ENCODE results near the gene STARD4. TPM values are rescaled to one million over a fixed set of nuclear protein-coding genes. Genes with fewer than 3 reads are reported as not detected.

STARD4 gene
- total and polyA plus RNA-seq, 9 of the 15 experiments (the other 6 are each of a cell fraction or from before 2014, with no cell fraction given) = 28.4 to 88.0 (median 34.0) TPM

GRCh38 chr5:111461255-111461671, 51.1 kb downstream of the STARD4 start:
- intact Hi-C loops (cut with micrococcal nuclease) (loop anchor here (5.0 kb wide), 1 partner anchor 304 kb away; no protein-coding TSS in a partner anchor), in situ Hi-C loops (cut with MboI) (no loop called here)
- Histone ChIP-seq H3K4me1 (replicated peaks in 1 of 2; ENCODE audit: control insufficient read depth in 2 of 2, insufficient read depth in 2 of 2, low read length in 2 of 2) (no peaks in the 10 kb centered on the region), H3K9ac (ENCODE audit: insufficient read depth in 1 of 2, low read depth in 2 of 2, low read length in 2 of 2) (no peak overlapping the region), H3K79me2 (ENCODE audit: control insufficient read depth, insufficient read depth, low read length) (no peaks in the 10 kb centered on the region), H3K4me2 (ENCODE audit: insufficient read depth, low read length) (no peak overlapping the region), H3K4me3 (no peak overlapping the region), H3K27ac (ENCODE audit: extremely low read depth, low read depth, low read length) (no peak overlapping the region), H2AFZ (ENCODE audit: low read depth, low read length) (no peak overlapping the region), H4K20me1 (replicated peaks; ENCODE audit: control insufficient read depth, insufficient read depth, low read length) (no peaks in the 10 kb centered on the region), H3K36me3 (ENCODE audit: control insufficient read depth, insufficient read depth, low read length) (no peaks in the 10 kb centered on the region), H3K9me3 (replicated peaks; ENCODE audit: control insufficient read depth, insufficient read depth, low read depth, low read length) (no peaks in the 10 kb centered on the region), H3K27me3 (ENCODE audit: control insufficient read depth in 2 of 2, insufficient read depth in 2 of 2, low read length in 2 of 2) (peaks cover 0 to 8% of the 10 kb centered on the region in 2 experiments; a peak in 3 of 5 replicates), H3K9me1 (ENCODE audit: control insufficient read depth, insufficient read depth, low read length) (no peaks in the 10 kb centered on the region)
- 7% methylated on average over 3 of the region's 3 CpGs for WGBS (ENCODE audit: insufficient coverage, low coverage, missing lambda C conversion rate)
- no TSS peak for BruUV-seq (replicated peaks)
- FAIRE-seq (peak; percentile 37), DNase-seq (ENCODE audit: extremely low read depth in 1 of 4, low spot score in 3 of 4) (peak in 2 of 4 experiments; percentile 16 to 21), ATAC-seq (peak; percentile 88)
- ChIA-PET POLR2A (interaction anchor here (0.6 kb wide), 1 partner anchor 207 kb away, joined by 3 read pairs; no protein-coding TSS in a partner anchor), CTCF (ENCODE audit: low intra/inter-chr PET ratio) (interaction anchor here (1.3 kb wide), 1 partner anchor 303 kb away, joined by 6 read pairs; no protein-coding TSS in a partner anchor)
- TF ChIP-seq RBM17 (IDR thresholded peaks at IDR 0.05; ENCODE audit: borderline replicate concordance, low read depth, low read length) (no peak), ILK (tag; IDR thresholded peaks at IDR 0.05; ENCODE audit: borderline replicate concordance, low read depth) (no peak), BRD4 (IDR thresholded peaks at IDR 0.05) (no peak), RAD21 (CRISPR knock-in tag; conservative IDR thresholded peaks at IDR 0.05 in 1 of 2, IDR thresholded peaks at IDR 0.05 in 1 of 2) (peak; percentile 9 to 39; a peak in 2 of 4 replicates), NFYB (IDR thresholded peaks at IDR 0.05; ENCODE audit: extremely low read depth, insufficient read length) (no peak), ZNF592 (IDR thresholded peaks at IDR 0.05) (no peak)
- TF ChIP-seq, protein P1, sequence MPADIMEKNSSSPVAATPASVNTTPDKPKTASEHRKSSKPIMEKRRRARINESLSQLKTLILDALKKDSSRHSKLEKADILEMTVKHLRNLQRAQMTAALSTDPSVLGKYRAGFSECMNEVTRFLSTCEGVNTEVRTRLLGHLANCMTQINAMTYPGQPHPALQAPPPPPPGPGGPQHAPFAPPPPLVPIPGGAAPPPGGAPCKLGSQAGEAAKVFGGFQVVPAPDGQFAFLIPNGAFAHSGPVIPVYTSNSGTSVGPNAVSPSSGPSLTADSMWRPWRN (IDR thresholded peaks at IDR 0.05; ENCODE audit: low read depth) = no peak

Data from K562 (cell line).